GM21786 (cell line): ENCODE data around the gene MAGI1.
"Not testable (repeated sequence)": the region's sequence is repeated elsewhere in the genome, so short reads cannot be mapped to it uniquely, and the experiment has no call there.

ENCODE experiments used
- ATAC-seq: cut with Tn5 transposase; IDR thresholded peaks from one replicate; pipeline ENCODE4 v1.9.1; 2021; ENCODE audit not compliant: unreplicated experiment

Gene MAGI1

GRCh38 chr3:65556934-65557577, 481.7 kb downstream of the MAGI1 start:
- ATAC-seq, result no peak

DNA sequence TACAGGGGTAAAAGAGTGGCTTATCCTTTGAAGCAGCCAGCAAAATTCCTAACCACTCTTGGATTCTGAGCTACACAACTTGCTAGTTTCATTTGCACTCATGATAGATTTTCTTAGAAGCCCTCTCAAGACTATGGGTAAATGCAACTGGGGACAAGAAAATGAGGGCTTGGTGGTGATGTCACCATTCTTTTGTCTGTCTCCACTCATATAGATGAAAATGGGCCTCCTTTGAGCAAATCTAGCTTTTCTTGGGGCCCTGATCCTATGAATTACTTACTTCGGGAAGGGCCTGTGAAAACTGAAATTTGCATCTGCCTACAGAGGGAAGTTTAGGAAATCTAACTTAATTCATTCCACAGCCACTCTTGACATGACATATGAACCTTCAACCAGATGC, 486.3 kb downstream of the MAGI1 start:
- no peak for ATAC-seq

DNA sequence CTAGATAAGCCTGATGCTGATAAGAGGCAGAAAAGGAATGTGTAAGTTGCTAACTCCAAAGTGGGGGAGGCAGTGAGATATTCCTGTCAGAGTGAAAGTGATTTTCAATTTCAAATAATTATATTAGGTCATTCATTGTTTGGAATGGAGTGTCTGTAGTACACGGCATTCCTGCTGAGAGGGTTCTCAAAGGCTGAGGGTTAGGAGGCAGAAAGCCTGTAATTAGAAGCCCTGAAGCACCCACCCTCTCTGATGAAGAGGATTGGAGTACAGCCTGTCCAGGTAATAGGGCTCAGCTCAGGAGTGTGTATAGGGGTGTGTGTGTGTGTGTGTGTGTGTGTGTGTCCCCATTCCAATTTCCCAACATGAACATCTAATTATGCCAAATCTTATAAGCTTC, 486.8 kb downstream of the MAGI1 start:
- ATAC-seq, result no peak

- no peak for ATAC-seq
Observed at GRCh38 chr3:65550137-65550536, 488.6 kb downstream of the MAGI1 start.

- no peak for ATAC-seq
Observed at GRCh38 chr3:65549626-65549959, 489.1 kb downstream of the MAGI1 start.

DNA sequence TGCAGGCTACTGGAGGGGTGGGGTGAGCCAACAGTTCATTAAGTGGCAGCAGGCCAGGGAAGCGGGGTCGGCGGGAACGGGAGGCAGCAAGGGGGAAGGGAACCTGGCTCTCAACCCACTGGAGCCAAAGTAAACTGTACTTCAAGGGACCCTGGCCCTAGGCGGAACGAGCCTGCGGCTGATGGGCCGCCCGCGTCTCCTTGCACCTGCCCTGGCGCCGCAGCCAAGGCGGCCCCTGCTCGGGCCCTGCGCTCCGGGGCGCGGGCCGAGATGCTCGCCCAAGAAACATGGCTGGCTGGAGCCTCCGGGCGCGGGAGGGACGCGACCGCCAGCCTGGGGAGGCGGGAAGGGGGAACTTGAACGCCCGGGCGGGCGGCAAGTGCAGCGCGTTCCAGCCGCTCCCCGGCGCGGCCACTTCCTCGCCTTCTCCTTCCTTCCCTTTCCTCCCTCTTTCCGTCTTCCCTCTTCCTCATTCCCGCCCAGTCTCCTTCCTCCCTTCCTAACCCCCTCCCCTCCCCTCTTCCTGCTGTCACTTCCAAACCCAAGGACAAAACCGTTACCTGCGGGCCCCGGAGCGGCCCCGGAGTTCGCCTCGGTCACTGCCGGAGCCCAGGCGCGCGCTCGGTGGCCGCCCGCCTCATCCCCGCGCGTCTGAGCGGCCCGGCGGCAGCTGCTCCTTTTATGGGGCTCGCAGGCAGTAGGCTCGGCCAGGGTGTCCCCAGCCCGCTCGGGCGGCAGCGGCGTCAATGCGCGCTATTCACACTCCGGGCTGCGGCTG, 489.7 kb downstream of the MAGI1 start:
- ATAC-seq, result no peak

- no peak for ATAC-seq
Observed at GRCh38 chr3:65545429-65545828, 493.3 kb downstream of the MAGI1 start.

DNA sequence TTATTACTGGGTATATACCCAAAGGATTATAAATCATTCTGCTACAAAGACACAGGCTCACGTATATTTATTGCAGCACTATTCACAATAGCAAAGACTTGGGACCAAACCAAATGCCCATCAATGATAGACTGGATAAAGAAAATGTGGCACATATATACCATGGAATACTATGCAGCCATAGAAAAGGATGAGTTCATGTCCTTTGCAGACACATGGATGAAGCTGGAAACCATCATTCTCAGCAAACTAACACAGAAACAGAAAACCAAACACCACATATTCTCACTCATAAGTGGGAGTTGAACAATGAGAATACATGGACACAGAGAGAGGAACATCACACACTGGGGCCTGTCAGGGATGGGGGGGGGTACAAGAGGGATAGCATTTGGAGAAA, 495.3 kb downstream of the MAGI1 start:
- not testable (repeated sequence) for ATAC-seq

DNA sequence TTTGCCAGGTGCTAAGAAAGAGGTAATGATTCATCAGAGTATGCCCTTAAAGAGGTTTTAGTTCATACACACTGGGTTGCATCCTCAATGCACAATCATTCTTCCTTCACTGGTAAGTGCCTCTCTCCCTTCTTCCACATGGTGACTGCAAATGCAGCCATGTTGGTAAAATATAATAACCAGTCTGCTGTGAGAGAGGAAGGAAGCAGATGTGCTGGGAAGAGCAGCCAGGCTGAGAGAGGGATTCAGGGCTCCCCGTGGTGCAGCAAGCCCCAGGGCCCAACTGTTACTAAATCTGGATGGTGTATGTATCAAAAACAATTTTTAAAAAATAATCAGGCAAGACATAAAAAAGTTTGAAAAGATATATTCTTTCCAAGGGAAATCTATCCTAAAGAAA, 498.1 kb downstream of the MAGI1 start:
- ATAC-seq, result no peak

GRCh38 chr3:65539616-65540015, 499.1 kb downstream of the MAGI1 start:
- no peak for ATAC-seq

DNA sequence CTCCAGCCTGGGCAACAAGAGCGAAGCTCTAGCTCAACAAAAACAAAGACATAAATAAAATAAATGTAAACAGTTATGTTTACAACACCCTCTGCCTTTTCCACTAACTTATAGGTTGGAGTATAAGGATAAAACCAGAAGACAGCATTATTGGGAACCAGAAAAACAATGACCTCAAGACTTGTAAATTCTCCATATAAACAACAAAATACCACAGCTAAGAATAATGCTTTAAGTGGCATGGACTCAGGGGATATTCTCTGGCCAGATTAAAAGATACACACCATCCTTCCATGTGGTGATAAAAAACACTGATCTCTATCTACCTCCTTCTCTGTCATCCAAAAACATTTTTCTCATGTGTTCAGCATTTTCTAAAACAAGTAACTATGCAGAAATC, 500.6 kb downstream of the MAGI1 start:
- no peak for ATAC-seq

DNA sequence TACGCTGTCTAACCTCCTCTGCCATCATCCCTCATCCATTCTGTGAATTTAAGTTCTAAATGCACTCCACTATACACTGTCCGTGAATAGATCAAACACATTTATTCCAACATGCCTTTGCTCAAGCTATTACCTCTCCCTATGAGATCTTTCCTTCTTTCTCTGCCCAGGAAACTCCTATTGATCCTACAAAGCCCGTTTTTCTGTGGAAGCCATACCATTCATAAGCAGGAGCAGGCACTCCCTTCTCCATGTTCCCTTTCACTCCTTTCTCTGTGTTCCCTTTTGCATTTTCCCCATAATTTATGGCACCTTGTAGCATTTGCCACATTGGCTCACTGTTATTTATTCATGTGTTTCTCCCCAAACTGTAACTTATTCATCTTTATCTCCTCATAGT, 501.6 kb downstream of the MAGI1 start:
- no peak for ATAC-seq

- no peak for ATAC-seq
Observed at GRCh38 chr3:65535260-65535659, 503.5 kb downstream of the MAGI1 start.

- ATAC-seq, result no peak
Observed at GRCh38 chr3:65534805-65535204, 503.9 kb downstream of the MAGI1 start.

DNA sequence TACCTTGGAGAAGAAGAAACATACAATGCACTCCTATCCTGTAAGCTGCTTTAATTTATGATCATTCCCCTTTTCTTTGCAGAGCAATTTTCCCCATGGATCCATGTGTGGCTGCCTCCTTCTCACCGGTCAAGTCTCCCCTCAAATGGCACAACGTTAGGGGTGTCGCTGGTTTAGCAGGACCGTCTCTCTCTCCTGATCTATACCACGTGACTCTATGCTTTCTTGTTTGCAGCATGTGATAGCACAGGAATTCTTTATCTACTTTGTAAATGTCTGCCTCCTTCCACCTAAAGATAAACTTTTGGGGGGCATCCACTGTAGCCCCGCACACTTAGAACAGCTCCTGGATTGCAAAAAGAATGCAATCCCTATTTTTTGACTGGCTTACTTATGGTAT, 506.0 kb downstream of the MAGI1 start:
- no peak for ATAC-seq

DNA sequence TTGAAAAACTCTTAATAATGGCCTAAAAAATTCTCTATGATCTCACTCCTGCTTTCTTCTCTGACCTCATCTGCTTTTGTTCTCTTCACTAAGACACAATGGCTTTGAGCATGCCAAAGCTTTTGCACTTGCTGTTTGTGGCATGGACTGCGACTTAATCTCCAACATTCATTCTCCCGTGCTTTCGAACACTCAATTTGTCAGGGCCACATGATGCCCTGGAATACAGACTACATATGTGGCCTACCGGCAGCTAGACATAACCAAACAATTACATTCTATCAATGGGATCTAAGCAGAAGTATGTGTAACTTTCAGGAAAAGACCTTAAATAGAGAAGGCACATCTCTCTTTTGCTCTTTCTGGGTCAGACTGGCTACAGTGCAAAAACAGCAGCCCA, 506.5 kb downstream of the MAGI1 start:
- no peak for ATAC-seq

- no peak for ATAC-seq
Observed at GRCh38 chr3:65531499-65531898, 507.2 kb downstream of the MAGI1 start.

DNA sequence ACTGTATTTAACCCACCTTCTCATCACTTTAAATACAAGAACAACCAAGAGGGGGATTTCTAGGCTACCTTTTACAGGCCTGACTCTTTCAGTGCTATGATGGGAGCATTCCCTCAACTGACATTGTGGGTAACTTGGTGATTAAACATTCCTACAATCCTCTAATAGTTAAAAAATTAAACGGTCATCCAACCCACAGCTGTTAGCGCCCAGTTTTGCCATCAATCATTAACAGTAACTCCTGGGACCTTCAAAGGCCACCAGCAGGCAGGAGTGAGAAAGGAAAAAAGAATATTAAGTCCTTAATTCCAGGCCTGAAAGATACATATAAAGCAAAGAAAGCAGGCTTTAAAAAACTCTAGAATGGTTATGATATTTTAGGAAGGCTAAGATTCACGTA, 512.1 kb downstream of the MAGI1 start:
- ATAC-seq, result no peak

- no peak for ATAC-seq
Observed at GRCh38 chr3:65524584-65524983, 514.1 kb downstream of the MAGI1 start.

- ATAC-seq, result no peak
Observed at GRCh38 chr3:65523878-65524277, 514.8 kb downstream of the MAGI1 start.

DNA sequence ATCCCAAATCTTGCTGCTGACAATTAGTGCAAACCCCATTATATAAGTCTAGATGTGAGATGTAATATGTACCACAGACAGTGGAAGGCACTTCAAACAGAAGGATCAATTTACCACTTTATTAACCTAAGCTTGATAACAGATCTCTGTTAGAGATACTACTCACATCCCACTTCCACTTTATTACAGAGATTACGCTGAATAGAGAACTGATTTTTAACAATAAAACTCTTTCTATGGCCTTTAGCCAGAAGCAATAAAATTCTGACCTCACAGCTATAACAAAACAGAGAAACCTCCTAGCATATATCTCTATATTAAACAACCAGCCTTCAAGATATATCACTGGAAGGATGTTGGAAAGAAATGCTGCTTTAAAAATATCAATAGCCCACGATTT, 517.7 kb downstream of the MAGI1 start:
- ATAC-seq, result no peak

GRCh38 chr3:65516998-65517397, 521.7 kb downstream of the MAGI1 start:
- ATAC-seq, result no peak

GRCh38 chr3:65514317-65514716, 524.4 kb downstream of the MAGI1 start:
- not testable (repeated sequence) for ATAC-seq
